ENCODE measurements around the gene KLF5. TPM values are rescaled to one million over a fixed set of nuclear protein-coding genes. Genes with fewer than 3 reads are reported as not detected.

The KLF5 gene
- total RNA-seq, 1 experiment from 2014 or later = 7.2 TPM

DNA sequence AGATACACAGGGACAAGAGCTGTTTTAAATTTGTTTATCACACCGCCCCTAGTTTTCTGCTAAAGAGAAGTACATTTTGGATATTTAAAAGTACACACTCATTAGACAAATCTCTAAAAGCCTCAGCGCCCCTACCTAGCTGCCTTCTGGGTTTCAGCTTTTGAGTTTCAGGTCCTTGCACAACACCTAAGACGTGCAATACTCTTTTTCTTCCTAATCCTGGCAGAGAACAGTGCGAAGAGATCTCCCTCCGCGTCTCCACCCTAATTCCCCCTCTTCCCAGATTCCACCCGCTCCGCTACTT is 421 bp upstream of the KLF5 start:
- ChIA-PET POLR2A (ENCODE audit: low non-redundant PET) (interaction anchor here (0.5 kb wide), 1 partner anchor 11 kb away, joined by 3 read pairs; no protein-coding TSS in a partner anchor), CTCF (no interaction called here)
- no peak for TF ChIP-seq EZH2 (IDR thresholded peaks at IDR 0.05; ENCODE audit: borderline replicate concordance, low read depth, low read length, poor library complexity, severe bottlenecking)
- TF ChIP-seq, protein P1, sequence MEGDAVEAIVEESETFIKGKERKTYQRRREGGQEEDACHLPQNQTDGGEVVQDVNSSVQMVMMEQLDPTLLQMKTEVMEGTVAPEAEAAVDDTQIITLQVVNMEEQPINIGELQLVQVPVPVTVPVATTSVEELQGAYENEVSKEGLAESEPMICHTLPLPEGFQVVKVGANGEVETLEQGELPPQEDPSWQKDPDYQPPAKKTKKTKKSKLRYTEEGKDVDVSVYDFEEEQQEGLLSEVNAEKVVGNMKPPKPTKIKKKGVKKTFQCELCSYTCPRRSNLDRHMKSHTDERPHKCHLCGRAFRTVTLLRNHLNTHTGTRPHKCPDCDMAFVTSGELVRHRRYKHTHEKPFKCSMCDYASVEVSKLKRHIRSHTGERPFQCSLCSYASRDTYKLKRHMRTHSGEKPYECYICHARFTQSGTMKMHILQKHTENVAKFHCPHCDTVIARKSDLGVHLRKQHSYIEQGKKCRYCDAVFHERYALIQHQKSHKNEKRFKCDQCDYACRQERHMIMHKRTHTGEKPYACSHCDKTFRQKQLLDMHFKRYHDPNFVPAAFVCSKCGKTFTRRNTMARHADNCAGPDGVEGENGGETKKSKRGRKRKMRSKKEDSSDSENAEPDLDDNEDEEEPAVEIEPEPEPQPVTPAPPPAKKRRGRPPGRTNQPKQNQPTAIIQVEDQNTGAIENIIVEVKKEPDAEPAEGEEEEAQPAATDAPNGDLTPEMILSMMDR (conservative IDR thresholded peaks at IDR 0.05; ENCODE audit: low read depth, low read length) = no peak
- no peak for DNase-seq (ENCODE audit: low spot score)
- Histone ChIP-seq H3K27ac (ENCODE audit: low read depth, low read length, poor library complexity, severe bottlenecking) (no peak overlapping the region), H3K27me3 (replicated peaks; ENCODE audit: insufficient read depth, low read depth, low read length, poor library complexity) (no peaks in the 10 kb centered on the region), H3K36me3 (ENCODE audit: insufficient read depth, low read length, poor library complexity, severe bottlenecking) (no peaks in the 10 kb centered on the region), H3K9me3 (ENCODE audit: low read depth, low read length, poor library complexity, severe bottlenecking) (no peaks in the 10 kb centered on the region), H3K4me3 (ENCODE audit: low read depth, low read length, poor library complexity, severe bottlenecking) (peak overlapping the region; percentile 65), H3K4me1 (ENCODE audit: insufficient read depth, low read length, poor library complexity, severe bottlenecking) (peaks cover 17% of the 10 kb centered on the region)
- no TSS peak for BruUV-seq (replicated peaks)
- intact Hi-C loops (cut with micrococcal nuclease; ENCODE audit: unreplicated experiment) = loop anchor here (5.0 kb wide), 2 partner anchors 216 to 369 kb away; no protein-coding TSS in a partner anchor

DNA sequence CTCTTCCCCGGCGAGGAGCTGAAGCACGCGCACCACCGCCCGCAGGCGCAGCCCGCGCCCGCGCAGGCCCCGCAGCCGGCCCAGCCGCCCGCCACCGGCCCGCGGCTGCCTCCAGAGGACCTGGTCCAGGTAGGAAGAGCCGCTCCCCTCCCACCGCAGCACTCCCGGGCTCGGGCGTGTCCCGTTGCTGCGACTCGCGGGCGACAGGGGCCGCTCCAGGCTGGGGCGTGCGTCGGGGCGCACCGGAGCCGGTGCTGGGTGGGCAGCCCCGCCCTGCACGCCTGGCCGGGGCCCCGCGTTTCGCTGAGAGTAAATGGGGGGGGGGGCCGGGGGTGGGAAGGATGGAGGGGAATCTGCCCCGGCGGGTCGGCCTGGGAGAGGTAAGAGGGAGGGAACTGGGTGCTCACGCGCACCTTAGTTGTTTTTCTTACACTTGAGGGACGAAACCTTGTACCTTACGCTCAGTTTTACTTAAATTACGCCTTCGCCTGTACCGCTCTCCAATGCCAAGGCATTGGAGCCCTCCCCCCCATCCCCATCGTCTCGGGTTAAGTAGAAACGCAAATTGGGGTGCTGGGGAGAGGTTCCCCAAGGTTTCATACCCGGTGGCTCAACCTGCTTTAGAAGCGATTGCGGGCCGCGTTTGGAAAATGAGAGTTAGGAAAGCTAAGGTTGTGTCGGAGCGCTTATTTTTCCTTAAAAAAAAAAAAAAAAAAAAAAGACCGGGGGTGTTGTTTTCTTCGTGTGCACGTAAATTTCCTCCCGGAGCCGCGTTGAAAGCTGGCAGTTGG is 850 bp downstream of the KLF5 start:
- Histone ChIP-seq H3K4me1 (ENCODE audit: insufficient read depth, low read length, poor library complexity, severe bottlenecking) (peaks cover 17% of the 10 kb centered on the region), H3K4me3 (ENCODE audit: low read depth, low read length, poor library complexity, severe bottlenecking) (peak overlapping the region; percentile 65), H3K36me3 (ENCODE audit: insufficient read depth, low read length, poor library complexity, severe bottlenecking) (no peaks in the 10 kb centered on the region), H3K27me3 (replicated peaks; ENCODE audit: insufficient read depth, low read depth, low read length, poor library complexity) (no peaks in the 10 kb centered on the region), H3K9me3 (ENCODE audit: low read depth, low read length, poor library complexity, severe bottlenecking) (no peaks in the 10 kb centered on the region), H3K27ac (ENCODE audit: low read depth, low read length, poor library complexity, severe bottlenecking) (no peak overlapping the region)
- ChIA-PET CTCF (interaction anchor here (0.6 to 0.7 kb wide), 5 partner anchors 37 to 886 kb away, joined by 3 to 12 read pairs (median 5); no protein-coding TSS in a partner anchor), POLR2A (ENCODE audit: low non-redundant PET) (no interaction called here)
- intact Hi-C loops (cut with micrococcal nuclease; ENCODE audit: unreplicated experiment) = loop anchor here (2.0 to 10.0 kb wide), 4 partner anchors 217 to 649 kb away; no protein-coding TSS in a partner anchor
- TF ChIP-seq EZH2 (IDR thresholded peaks at IDR 0.05; ENCODE audit: borderline replicate concordance, low read depth, low read length, poor library complexity, severe bottlenecking) = no peak
- TF ChIP-seq, protein P1 (conservative IDR thresholded peaks at IDR 0.05; ENCODE audit: low read depth, low read length) = peak; percentile 34
- no TSS peak for BruUV-seq (replicated peaks)
- DNase-seq (ENCODE audit: low spot score) = peak; percentile 71

DNA sequence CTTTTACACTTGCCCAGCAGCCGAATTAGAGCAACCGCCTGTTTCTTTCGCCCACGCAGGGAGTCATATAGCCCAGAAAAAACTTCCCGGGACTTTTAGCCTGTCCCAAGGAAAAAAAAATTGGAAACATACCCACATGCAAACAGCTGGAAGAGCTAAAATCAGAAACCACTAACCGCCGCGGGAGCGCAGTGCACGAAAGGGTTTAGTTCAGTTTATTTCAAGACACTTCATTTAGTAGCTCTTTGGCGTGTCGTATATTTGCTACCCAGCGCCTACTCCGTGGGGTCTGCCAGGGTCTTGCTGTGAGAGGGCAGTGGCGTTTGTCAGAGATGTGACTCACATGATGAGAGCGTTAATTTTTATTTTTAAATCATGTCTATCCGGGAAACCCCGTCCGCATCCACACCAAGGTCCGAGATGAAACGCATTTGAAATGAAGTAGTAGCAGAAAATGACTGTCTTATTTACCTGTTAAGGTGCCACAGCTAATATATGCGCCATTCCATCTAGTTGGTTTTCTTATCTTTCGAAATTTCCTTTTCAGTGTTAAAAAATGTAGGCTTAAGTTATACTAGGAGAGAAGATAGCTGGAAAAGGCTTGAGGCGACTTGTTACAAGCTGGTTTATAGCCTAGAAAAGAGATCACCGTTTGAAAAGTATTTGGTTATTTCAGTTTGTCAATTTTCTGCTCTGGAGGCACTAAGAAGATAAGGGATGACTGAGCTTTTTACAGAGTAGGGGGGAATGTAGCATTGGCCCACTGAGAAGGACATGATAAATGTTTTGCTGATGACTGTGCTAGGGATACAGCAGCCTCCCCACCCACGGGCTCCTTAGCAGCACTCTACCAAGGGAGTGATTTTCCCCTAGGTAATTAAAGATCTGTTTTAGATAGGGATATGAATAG is 1.7 kb downstream of the KLF5 start:
- intact Hi-C loops (cut with micrococcal nuclease; ENCODE audit: unreplicated experiment) = loop anchor here (2.0 to 10.0 kb wide), 2 partner anchors 274 to 648 kb away; no protein-coding TSS in a partner anchor
- ChIA-PET POLR2A (ENCODE audit: low non-redundant PET) (interaction anchor here (0.5 kb wide), 1 partner anchor 43 kb away, joined by 21 read pairs; no protein-coding TSS in a partner anchor), CTCF (interaction anchor here (0.6 to 0.7 kb wide), 5 partner anchors 38 to 885 kb away, joined by 3 to 12 read pairs (median 5); no protein-coding TSS in a partner anchor)
- no peaks in the 10 kb centered on the region for H3K27me3 ChIP-seq (replicated peaks; ENCODE audit: insufficient read depth, low read depth, low read length, poor library complexity)
- peak overlapping the region; percentile 65 for H3K4me3 ChIP-seq (ENCODE audit: low read depth, low read length, poor library complexity, severe bottlenecking)
- BruUV-seq (replicated peaks) = TSS peak; percentile 38
- no peak for TF ChIP-seq EZH2 (IDR thresholded peaks at IDR 0.05; ENCODE audit: borderline replicate concordance, low read depth, low read length, poor library complexity, severe bottlenecking)
- TF ChIP-seq, protein P1 (conservative IDR thresholded peaks at IDR 0.05; ENCODE audit: low read depth, low read length) = no peak
- H3K9me3 ChIP-seq (ENCODE audit: low read depth, low read length, poor library complexity, severe bottlenecking) = no peaks in the 10 kb centered on the region
- peak; percentile 23 for DNase-seq (ENCODE audit: low spot score)
- H3K27ac ChIP-seq (ENCODE audit: low read depth, low read length, poor library complexity, severe bottlenecking) = no peak overlapping the region
- no peaks in the 10 kb centered on the region for H3K36me3 ChIP-seq (ENCODE audit: insufficient read depth, low read length, poor library complexity, severe bottlenecking)
- peaks cover 17% of the 10 kb centered on the region for H3K4me1 ChIP-seq (ENCODE audit: insufficient read depth, low read length, poor library complexity, severe bottlenecking)
